COLO668 (cell line): ENCODE results near the gene BOD1.
"Not testable (repeated sequence)": the region's sequence is repeated elsewhere in the genome, so short reads cannot be mapped to it uniquely, and the experiment has no call there.

Source experiments
- DNase-seq: peaks from one replicate; lab custom pipeline; 2025; ENCODE audit not compliant: unreplicated experiment; lab: John Stamatoyannopoulos, UW

BOD1 gene

DNA sequence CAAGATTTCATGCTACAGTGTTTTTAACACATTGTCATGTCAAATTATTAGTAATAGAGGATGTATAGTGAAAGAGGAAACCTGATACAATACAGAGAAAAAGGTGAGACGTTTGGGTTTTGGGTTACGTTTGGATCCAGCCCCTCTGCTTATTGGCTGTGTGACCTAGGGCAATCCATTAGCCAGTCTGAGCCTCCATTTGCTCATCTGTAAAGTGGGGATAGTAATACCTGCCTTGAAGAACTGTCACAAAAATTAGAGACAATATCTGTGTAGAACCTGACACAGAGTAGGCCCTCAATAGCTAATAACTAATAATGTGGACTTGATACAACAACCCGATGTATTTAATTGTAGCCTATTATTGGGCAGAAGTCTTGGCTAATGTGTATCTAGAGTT, 4.3 kb upstream of the BOD1 start:
- no peak for DNase-seq

DNA sequence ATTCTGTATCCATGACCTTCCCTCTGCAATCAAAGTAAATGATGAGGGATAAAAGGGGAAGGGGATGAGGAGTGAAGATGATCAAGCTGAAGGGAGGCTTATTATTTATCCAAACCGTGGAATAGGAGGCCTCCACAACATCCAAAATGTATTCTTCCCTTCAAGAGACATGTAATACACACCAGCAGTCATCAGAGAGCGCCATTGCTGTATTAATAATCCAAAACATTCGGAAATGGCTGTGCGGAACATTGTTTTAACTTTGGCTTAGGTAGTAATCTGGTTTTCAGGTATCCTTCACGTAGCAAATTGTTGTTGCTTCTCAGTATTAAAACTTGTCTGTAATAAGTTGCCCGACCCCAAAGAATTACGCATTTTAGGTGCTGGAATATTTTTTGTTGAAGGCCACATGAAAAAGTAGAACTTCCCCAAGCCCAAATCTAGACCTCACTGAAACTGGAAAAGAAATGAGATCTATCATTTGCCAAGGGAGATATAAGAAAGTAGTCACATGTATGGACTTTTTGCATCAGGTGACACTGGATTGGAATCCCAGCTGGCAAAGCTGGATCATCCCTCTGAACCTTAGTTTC, 2.6 kb upstream of the BOD1 start:
- DNase-seq, result peak; percentile 31

DNA sequence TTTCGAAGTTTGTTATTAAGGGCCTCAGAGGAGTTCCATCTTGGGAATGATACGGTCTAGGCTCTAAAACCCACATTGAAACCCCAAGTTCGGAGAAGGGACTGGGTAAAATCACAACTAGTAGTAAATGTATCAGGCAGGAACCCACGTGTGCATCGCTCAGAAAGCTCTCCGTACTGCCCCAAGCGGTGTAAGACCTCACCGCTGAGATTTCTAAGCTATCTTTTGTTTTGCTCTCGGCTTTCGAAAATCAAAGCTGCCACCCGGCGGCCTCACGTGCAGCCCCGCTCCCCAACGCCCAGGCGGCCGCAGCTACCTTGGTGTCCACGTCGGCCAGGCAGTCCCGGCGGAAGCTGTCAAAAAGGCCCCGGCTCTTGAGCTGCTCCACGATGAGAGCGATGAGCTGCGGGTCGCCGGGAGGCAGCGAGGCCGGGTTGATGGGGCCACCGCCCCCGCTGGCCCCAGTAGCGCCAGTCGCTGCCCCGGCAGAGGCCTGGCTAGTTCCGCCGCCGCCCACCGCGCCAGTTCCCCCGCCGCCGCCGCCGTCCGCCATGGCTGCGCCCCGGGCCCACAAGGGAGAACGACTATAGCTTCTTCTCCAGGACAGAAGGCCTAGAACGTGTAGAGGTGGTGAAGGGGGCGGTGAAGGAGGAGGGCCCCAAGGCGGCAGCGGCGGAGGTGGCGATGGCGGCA, 420 bp downstream of the BOD1 start:
- peak; percentile 40 for DNase-seq

DNA sequence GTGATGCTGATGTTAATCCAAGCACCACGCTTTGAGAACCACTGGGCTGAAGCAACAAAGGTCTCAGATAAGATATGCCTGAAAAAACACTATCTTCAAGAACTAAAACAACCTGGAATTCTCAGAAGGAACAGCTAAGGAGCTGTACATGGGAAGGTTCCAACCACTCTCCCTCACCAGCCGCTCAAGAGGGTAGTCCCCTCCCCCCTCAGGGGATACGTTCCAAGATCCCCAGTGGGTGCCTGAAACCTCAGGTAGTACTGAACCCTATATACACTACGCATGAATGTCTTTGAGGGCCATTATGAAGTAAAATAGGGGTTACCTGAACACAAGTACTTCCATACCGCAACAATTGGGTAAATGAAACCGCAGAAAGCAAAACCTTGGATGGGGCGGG, 1.9 kb downstream of the BOD1 start:
- DNase-seq, result no peak

DNA sequence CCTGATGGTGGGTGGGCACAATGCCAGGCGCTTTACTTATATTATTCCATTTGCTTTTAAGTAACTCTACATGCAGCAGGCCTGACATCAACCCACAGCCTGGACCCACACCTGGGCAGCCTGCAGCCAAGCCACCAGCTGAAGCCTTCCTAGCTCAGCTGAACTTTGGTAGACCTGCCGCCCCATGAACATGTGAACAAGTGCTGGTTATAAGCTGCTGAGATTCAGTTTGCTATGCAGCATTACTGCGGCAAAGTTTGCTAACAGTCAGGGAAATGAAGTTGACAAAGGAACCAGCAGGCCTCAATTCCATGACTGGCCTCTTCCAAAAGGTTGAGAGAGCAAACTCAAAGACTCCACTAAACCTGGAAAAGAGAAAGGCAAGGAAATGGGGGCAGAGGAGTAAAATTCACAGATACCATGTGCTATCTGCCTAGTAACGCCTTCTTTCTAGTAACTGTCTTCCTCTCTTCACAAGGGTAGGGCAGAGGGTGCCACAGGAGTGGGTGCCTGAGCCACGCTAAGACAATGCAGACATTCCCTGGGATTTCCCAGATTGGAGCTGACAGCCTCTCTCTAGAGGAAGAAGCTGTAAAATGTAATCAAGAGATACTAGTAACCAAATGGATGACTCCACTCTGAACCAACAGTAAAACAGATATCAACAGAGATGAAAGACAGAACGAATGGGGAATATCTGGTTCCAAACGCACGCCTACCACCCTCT, 2.9 kb downstream of the BOD1 start:
- DNase-seq, result no peak

DNA sequence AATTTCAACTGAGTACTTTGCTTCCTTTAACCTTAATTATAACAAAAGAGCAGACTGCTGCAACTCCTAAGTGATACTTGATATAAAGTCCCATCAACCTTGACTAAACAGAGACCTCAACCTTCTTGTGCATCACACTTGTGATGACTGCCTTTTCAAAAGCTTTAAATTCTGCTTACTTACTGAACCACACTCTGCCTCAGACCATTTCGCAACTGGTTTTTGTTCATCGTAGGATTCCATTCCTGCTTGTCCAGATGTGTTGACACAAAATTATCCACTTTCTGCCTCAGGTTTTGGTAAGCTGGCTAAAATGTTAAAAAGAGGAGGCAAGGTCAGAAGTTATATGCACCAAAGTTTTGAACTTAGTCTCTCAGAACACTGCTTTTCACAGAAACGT, 3.5 kb downstream of the BOD1 start:
- DNase-seq, result no peak

DNA sequence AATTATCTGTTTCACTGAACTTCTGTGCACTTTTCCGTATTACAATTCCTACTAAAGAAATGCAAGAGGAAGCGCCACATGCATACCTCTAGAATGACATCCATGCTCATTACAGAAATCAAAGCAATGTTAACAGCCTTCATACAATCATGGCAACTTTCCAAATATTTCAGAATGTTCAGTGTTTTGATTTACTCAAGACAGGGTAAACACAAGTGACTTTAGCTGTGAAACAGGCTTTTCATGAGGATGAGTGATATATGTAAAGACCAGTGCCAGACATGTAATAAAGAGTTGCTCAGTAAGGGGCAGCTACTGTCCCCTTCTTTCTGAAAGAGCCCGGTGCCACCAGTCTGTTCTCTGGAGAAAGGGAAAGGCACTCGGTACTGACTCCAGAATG, 4.7 kb downstream of the BOD1 start:
- DNase-seq, result no peak

DNA sequence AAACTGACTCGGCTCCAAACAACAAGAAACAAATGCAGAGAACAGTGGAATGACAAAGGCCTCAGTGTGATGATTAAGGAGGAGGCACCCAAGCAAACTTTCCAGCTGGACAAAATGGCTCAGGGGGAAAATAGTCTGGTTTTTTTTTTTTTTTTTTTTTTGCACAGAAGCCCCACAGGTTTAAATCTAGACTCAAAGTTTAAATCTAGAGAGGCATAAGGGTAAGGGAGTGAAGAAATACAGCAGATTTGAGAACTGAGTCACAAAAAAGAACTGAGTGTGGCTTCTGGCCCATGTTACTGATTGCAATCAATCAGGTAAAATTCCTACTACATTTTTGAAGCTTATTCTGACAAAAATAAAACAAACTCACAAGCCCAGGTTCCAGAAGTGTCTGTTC, 12.3 kb downstream of the BOD1 start:
- no peak for DNase-seq

DNA sequence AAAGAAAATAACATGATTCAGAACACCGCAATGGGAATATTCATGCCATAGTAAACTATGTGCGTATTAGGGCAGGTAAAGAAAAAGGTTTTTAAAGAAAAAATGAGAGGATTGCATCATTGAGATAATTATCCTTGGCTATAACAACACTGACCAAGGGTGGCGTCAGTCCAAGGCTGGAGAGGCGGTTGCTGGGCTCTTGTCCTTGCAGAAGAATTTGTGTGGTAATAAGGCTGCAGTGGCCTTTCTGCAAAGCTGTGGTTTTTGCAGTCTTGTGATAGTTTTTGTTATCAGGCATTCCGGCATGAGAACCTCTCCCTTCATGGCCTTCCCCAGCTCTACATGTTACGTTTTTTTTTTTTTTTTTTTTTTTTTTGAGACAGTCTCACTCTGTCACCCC, 14.0 kb downstream of the BOD1 start:
- no peak for DNase-seq

DNA sequence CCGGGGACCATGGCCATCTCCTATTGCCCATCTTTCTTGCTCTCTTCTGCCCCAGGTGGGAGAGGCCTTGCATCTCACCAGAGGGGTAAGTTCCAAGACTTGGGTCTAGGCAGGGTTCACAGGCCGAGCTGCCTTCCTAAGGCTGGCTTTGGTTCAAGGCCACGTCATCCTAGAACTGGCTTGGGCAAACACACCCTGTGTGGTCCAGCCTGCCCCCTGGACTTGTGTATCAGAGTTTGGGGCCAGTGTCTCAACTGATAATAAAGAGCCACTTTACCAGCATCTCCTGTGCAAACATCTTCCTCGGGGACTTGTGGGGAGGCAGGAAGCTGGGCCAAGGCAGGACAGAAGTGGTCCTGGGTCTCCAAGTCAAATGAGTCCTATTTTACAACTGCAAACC, 17.8 kb downstream of the BOD1 start:
- DNase-seq, result no peak

DNA sequence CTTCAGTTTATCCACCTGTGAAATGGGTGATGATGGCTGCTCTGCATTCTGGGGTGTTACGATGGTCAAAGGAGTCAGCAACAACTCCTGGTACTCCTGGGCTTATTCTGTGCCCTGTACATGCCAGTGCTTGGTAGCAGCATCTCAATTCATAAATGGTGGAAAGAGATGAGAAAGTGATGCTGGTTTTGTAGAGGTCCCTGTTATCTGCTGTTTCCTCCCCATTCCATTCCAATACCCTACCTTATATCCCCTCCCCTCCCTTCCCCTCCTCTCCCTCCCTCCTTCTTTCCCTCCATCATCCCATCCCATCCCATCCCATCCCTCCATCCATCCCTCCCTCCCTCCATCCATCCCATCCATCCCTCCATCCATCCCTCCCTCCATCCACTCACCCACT, 19.1 kb downstream of the BOD1 start:
- DNase-seq, result no peak

DNA sequence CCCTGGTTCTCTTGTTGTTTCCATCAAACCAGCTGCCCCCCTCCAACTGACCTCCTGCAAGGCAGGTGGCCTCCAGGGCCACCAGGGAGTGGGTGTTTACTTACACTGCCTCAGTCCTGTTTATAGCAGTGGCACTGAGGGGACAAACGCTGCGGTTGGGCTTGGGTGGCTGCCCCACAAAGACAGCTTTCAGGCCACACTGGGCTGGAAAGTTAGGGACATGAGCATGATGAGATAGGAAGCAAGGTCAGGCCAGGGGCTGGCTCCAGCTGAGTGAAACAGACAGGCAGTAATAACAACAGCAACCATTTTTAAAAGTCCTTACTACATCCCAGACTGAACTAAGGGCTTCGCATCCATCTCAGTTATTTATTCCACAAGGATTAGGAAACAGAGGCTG, 20.6 kb downstream of the BOD1 start:
- no peak for DNase-seq

DNA sequence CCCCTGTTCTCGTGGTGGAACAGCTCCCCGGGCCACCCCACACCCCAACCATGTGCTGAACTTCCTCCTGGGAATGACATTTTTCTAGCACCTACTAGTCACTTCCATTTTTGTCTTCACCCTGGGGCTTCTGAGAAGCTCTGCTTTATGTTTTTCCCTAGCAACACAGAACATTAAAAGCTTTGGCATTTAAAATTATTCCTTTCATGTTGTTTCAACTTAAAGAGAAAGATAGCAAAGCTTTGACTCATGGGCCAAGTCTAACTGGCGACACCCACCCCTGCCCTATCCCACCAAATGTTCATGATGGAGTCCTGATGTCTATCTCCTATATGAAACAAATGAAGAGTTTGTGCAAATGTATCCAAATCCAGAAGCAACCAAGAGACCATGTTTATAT, 22.4 kb downstream of the BOD1 start:
- DNase-seq, result no peak

DNA sequence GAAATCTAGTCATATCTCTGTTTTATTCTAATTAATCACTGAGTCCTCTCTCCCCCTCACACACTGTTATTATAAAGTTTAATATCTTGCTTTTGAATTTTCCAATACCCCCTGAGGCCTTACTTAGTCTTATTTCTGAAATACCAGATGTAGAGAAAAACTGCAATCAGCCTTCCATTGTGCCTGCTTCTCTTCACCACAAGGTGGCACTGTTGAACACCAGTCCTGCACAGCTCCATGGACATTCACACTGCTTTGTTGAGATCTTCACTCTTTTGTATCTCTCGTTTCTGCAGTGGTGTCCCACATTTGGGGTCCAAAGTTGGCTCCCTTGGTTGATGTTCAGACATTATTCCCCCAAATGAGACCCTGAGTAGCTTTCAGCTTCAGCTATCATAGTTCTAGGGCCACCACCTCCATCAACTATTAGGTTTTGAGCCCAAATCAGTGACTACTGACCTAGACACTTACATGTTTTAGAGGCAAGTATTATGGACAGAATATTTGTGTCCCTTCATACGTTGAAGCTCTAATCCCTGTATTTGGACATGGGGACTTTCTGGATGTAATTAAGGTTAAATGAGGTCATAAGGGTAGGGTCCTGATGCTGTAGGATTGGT, 24.3 kb downstream of the BOD1 start:
- no peak for DNase-seq

DNA sequence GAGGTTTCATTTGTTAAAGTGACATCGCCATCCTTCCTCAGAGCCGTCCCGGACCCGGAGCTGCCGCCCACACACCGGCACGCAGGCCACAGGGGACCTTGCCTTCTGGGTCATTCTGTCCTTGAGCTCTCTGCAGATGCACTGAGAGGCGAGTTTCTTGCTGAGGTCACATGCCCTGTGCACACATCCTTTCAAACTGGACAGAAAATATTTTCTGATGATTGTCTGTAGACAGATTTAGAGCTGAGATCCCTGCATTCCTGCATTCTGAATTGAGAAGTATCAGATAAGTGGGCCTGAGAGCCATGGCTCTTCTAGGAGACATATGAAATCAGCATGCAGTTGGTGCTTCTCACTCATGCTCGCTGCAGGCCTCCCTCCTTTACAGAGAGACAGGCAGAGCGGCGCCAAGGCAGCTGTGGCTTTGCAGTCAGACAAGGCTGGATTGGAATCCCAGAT, 25.4 kb downstream of the BOD1 start:
- DNase-seq, result no peak

DNA sequence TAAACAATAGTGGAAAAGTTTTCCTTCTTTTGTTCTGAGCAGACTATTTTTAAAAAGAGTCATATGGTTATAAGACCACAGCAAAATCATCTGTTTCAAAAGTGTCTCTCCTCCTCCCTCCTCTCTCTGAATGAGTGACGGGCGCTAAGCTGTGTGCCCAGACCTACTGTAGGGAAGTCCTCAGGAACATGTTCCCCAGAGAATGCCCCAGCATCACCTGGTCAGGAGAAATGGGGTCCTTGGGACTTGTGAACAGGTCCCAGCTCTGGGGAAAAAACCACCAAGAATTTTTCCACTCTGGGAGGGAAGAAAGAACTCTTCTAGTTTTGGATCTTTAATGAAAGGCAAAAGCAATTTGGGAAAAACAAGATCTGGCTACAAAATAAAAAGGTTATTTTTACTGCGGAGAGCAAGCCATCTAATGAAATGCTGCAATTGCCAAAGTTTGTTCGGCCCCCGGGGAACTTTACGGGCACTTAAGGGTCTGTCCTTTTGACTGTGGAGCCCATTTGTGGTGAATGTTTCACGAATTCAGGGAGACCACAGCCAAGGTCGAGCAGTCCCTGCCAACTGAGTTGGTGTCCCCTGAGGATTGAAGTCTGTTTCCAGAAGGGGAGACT, 25.9 kb downstream of the BOD1 start:
- DNase-seq, result no peak

DNA sequence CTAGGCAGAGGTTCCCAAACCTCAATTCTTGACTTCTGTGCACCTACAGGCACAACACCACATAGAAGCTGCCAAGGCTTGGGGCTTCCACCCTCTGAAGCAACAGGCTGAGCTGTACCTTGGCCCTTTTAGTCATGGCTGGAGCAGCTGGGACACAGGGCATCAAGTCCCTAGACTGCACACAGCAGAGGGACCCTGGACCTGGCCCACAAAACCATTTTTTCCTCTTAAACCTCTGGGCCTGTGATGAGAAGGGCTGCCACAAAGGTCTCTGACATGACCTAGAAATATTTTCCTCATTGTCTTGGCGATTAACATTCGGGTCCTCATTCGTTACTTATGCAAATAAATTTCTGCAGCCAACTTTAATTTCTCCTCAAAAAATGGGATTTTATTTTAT, 30.3 kb downstream of the BOD1 start:
- DNase-seq, result not testable (repeated sequence)

DNA sequence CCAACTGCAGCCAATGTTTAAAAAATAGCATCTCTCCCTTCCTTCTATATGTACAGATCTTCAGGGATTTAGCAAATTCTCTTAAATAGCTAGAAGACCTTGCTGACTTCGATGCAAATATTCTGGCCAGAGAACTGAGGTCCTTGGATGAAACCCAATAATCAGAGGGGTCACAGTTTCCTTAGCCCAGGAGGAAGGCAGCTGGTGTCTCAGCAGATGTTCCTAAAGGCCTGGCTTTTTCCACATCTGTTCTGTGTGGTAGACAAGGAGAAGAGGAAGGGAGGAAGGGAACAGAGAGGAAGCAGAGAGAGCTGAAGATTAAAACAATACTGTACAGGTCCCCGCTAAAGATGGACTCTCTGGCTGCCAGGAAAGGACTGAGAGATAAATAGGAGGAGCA, 33.1 kb downstream of the BOD1 start:
- DNase-seq, result no peak

DNA sequence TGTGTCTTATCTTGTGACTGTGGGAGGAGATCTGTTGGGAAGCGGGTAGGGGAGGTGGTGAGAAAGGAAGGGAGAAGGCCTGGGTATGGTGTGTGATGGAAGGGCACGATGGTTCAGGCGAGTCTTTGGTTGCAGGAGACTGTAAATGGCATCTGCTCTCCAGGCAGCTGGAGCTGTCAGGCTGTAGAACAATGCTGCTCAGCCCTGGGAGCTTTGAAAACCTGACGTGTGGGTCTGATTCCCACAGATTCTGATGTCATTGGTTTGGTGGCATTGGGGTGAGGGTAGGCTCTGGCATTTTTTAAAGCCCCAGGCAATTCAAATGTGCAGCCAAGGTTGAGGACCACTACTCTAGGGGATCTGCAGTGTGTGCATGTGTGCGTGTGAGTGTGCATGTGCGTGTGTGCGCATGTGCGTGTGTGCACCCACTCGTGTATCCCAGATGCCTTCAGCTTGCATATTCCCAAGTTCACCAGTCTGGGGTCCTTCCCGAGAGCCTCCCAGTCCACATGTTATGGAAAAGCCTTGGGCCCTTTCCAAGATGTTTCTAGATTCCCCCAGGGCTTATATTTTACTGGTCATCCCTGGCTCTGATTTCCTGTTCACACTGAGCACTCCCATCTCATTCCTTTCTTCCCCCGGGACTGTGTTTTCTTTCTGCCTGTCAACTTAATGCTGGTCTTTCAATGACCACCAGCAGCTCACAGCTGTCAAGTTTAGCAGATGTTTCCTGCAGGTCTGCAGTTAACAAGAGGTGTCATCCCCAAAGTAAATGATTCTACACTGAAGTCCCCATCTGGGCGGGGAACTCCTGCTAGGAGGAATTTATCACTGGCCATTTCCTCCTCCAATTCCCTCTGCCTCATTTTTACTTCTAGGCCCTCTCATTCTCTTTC, 34.0 kb downstream of the BOD1 start:
- DNase-seq, result no peak

DNA sequence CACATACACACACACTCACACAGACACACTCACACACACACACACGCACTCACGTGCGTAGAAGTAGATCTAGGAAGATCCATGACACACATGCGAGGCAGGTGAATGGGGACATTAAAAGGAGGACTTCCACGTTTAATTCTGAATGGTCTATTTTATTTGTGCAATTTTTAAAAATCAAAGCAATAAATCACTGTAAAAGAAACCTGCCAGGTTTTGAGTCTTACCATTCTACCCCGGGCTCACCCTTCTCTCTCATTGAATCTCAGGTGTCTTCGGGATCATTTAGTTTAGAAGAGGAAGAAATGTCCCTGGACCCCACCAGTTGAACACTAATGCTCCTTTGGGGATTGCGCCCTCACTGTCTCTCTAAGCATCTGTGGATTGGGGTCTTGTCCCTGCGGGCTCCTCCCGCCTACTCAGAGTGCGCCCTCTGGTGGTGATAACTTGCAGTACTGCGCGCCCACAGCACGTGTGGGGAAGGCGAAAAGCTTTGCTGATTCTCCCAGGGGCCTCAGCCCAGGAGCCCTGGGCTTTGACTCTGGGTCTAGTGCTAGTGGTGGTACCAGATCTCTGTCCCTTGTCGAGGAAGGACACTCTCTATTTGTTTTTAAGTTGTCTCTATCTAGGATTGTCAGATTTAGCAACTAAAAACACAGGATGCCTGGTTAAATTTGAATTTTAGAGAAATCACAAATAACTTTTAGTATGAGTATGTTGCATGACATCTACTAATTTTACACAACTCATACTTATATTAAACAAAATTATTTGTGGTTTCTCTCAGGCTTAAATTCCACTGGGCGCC, 34.8 kb downstream of the BOD1 start:
- DNase-seq, result peak; percentile 7
